ENCODE data around the gene HP. TPM values are rescaled to one million over a fixed set of nuclear protein-coding genes. Genes with fewer than 3 reads are reported as not detected.

The HP gene
- total and polyA plus RNA-seq, 2 of the 13 experiments (the other 11 are each of a cell fraction or from before 2014, with no cell fraction given): 387 to 524 TPM

GRCh38 chr16:72072514-72073342, 18.4 kb downstream of the HP start (continued):
- TF ChIP-seq ZNF713 (CRISPR knock-in tag; IDR thresholded peaks at IDR 0.05) (no peak), E2F2 (CRISPR knock-in tag; IDR thresholded peaks at IDR 0.05; ENCODE audit: borderline replicate concordance) (peak; percentile 71; the same call in 1 of the 2 replicates), ZMYM2 (CRISPR knock-in tag; IDR thresholded peaks at IDR 0.05) (no peak), ARID4A (CRISPR knock-in tag; IDR thresholded peaks at IDR 0.05; ENCODE audit: borderline replicate concordance) (no peak; the same call in 1 of the 2 replicates), MLX (CRISPR knock-in tag; IDR thresholded peaks at IDR 0.05) (0 out of 2 replicates have a peak, but pooled peaks have one; percentile 15), RXRA (CRISPR knock-in tag; IDR thresholded peaks at IDR 0.05) (peak; percentile 48; the same call in 1 of the 2 replicates), CENPX (CRISPR knock-in tag; IDR thresholded peaks at IDR 0.05) (no peak), ZUFSP (CRISPR knock-in tag; IDR thresholded peaks at IDR 0.05; ENCODE audit: borderline replicate concordance) (no peak), ZNF441 (CRISPR knock-in tag; IDR thresholded peaks at IDR 0.05; ENCODE audit: borderline replicate concordance) (no peak), RAD51 (IDR thresholded peaks at IDR 0.05; ENCODE audit: borderline replicate concordance) (no peak), HOXA7 (CRISPR knock-in tag; IDR thresholded peaks at IDR 0.05) (no peak), CENPT (CRISPR knock-in tag; IDR thresholded peaks at IDR 0.05; ENCODE audit: low read depth) (no peak), ZEB1 (IDR thresholded peaks at IDR 0.05; ENCODE audit: insufficient replicate concordance, low read depth) (no peak), ARID3A (IDR thresholded peaks at IDR 0.05; ENCODE audit: low read depth, low read length) (peak; percentile 90), ZNF350 (CRISPR knock-in tag; IDR thresholded peaks at IDR 0.05; ENCODE audit: borderline replicate concordance, low read depth) (no peak; the same call in 1 of the 2 replicates), ZNF337 (CRISPR knock-in tag; IDR thresholded peaks at IDR 0.05; ENCODE audit: borderline replicate concordance, low read depth) (no peak), BRF2 (CRISPR knock-in tag; IDR thresholded peaks at IDR 0.05) (no peak)

Data from HepG2 (cell line).